Measurements from ENCODE around the gene ZNF136.

The ZNF136 gene

DNA sequence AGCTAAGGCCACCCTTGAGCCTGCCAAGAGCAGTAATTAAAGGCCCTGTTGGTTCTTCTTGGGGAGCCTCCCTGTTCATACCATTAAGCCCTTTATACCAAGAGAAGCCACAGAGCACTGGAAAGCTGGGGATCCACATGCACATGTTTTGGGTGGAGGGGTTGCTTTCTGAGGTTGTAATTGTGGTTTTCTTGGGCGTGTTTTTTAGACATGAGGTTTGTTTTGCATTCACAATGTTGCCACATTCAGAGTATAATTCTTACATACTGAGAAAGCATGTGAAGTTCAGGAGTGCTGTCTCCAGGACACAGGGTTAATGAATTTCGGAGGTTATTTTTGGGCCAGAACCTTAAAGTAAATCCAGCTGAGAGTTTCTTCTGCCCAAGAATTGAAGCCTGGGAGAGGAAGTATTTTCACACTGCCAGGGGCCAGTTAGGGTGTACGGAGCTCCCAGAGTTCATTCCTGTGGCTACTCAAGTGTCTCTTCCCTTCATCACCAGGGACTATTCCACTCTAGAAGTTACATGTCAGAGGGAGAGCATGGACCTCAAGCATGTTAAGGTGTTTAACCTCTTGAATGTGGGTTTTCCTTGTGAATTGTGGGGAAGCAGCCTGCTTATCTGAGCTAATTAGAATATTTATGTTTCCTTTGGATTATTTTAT is 37.0 kb downstream of the ZNF136 start:
- Histone ChIP-seq H2BK120ac (ENCODE audit: low read depth, low read length) (no peak overlapping the region), H3K79me2 (ENCODE audit: control insufficient read depth, insufficient read depth, low read length) (no peaks in the 10 kb centered on the region), H3K18ac (ENCODE audit: low read length) (no peak overlapping the region), H4K5ac (ENCODE audit: low read length) (no peak overlapping the region), H3K23ac (ENCODE audit: low read length) (no peak overlapping the region), H3K36me3 (ENCODE audit: control insufficient read depth, insufficient read depth, low read length) (no peaks in the 10 kb centered on the region), H3K4me3 (ENCODE audit: low read length) (no peak overlapping the region), H3K56ac (ENCODE audit: low read length) (no peak overlapping the region), H3K4ac (ENCODE audit: low read depth, low read length) (no peak overlapping the region), H3K4me1 (ENCODE audit: control insufficient read depth, low read depth, low read length) (no peaks in the 10 kb centered on the region), H3K79me1 (ENCODE audit: low read length) (no peaks in the 10 kb centered on the region), H3K9ac (ENCODE audit: low read length) (no peak overlapping the region), H2AK5ac (ENCODE audit: low read length) (no peak overlapping the region), H3K4me2 (ENCODE audit: low read length) (no peak overlapping the region), H3K27me3 (ENCODE audit: insufficient read depth, low read length, poor library complexity) (no peaks in the 10 kb centered on the region), H4K8ac (ENCODE audit: low read depth, low read length) (no peak overlapping the region), H3K27ac (ENCODE audit: low read depth, low read length) (no peak overlapping the region), H2BK15ac (replicated peaks; ENCODE audit: low read depth) (no peak overlapping the region), H2BK5ac (ENCODE audit: low read length) (no peak overlapping the region)
- DNase-seq: no peak
- no CpG with 5 or more reads among the region's 3 CpGs for WGBS (ENCODE audit: extremely low coverage, insufficient coverage, low lambda C conversion rate)

DNA sequence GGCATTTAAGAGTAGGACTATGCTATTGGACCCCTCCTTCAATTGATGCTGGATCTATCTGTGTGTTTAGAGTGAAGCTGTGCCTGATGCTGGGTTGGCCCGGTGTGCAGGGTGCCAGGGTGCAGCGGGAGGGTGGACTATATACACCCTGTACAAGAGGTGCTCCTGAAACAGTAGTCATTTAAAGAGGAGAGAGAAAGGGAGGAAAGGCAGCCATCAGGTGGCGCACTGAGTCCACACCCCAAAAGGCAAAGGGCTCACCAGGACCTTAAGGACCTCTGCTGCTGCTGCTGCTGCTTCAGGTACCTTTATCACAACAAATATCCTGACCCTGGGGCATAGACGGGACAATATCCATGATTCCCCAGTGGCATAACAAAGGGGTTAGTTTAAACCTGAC is 39.4 kb downstream of the ZNF136 start:
- Histone ChIP-seq H3K9ac (ENCODE audit: low read length) (no peak overlapping the region), H4K5ac (ENCODE audit: low read length) (no peak overlapping the region), H3K36me3 (ENCODE audit: control insufficient read depth, insufficient read depth, low read length) (no peaks in the 10 kb centered on the region), H3K23ac (ENCODE audit: low read length) (no peak overlapping the region), H3K4me3 (ENCODE audit: low read length) (no peak overlapping the region), H2AK5ac (ENCODE audit: low read length) (no peak overlapping the region), H3K27me3 (ENCODE audit: insufficient read depth, low read length, poor library complexity) (no peaks in the 10 kb centered on the region), H3K18ac (ENCODE audit: low read length) (no peak overlapping the region), H3K79me2 (ENCODE audit: control insufficient read depth, insufficient read depth, low read length) (no peaks in the 10 kb centered on the region), H3K4me1 (ENCODE audit: control insufficient read depth, low read depth, low read length) (no peaks in the 10 kb centered on the region), H2BK5ac (ENCODE audit: low read length) (no peak overlapping the region), H3K79me1 (ENCODE audit: low read length) (no peaks in the 10 kb centered on the region), H3K56ac (ENCODE audit: low read length) (no peak overlapping the region), H3K4ac (ENCODE audit: low read depth, low read length) (no peak overlapping the region), H3K27ac (ENCODE audit: low read depth, low read length) (no peak overlapping the region), H2BK120ac (ENCODE audit: low read depth, low read length) (no peak overlapping the region), H3K4me2 (ENCODE audit: low read length) (no peak overlapping the region), H2BK15ac (replicated peaks; ENCODE audit: low read depth) (no peak overlapping the region), H4K8ac (ENCODE audit: low read depth, low read length) (no peak overlapping the region)
- WGBS (ENCODE audit: extremely low coverage, insufficient coverage, low lambda C conversion rate): no CpG with 5 or more reads among the region's 4 CpGs
- DNase-seq: peak; percentile 66

- Histone ChIP-seq H4K8ac (ENCODE audit: low read depth, low read length) (no peak overlapping the region), H3K23ac (ENCODE audit: low read length) (no peak overlapping the region), H2BK15ac (replicated peaks; ENCODE audit: low read depth) (no peak overlapping the region), H3K4me2 (ENCODE audit: low read length) (no peak overlapping the region), H3K79me2 (ENCODE audit: control insufficient read depth, insufficient read depth, low read length) (no peaks in the 10 kb centered on the region), H3K4me1 (ENCODE audit: control insufficient read depth, low read depth, low read length) (no peaks in the 10 kb centered on the region), H3K56ac (ENCODE audit: low read length) (no peak overlapping the region), H2BK5ac (ENCODE audit: low read length) (no peak overlapping the region), H3K36me3 (ENCODE audit: control insufficient read depth, insufficient read depth, low read length) (no peaks in the 10 kb centered on the region), H3K4ac (ENCODE audit: low read depth, low read length) (no peak overlapping the region), H2AK5ac (ENCODE audit: low read length) (no peak overlapping the region), H2BK120ac (ENCODE audit: low read depth, low read length) (no peak overlapping the region), H3K18ac (ENCODE audit: low read length) (no peak overlapping the region), H4K5ac (ENCODE audit: low read length) (no peak overlapping the region), H3K79me1 (ENCODE audit: low read length) (no peaks in the 10 kb centered on the region), H3K9ac (ENCODE audit: low read length) (no peak overlapping the region), H3K4me3 (ENCODE audit: low read length) (no peak overlapping the region), H3K27ac (ENCODE audit: low read depth, low read length) (no peak overlapping the region), H3K27me3 (ENCODE audit: insufficient read depth, low read length, poor library complexity) (no peaks in the 10 kb centered on the region)
- no peak for DNase-seq
- WGBS (ENCODE audit: extremely low coverage, insufficient coverage, low lambda C conversion rate): no CpG with 5 or more reads among the region's 4 CpGs
Observed at GRCh38 chr19:12205296-12205695, 42.4 kb downstream of the ZNF136 start.

DNA sequence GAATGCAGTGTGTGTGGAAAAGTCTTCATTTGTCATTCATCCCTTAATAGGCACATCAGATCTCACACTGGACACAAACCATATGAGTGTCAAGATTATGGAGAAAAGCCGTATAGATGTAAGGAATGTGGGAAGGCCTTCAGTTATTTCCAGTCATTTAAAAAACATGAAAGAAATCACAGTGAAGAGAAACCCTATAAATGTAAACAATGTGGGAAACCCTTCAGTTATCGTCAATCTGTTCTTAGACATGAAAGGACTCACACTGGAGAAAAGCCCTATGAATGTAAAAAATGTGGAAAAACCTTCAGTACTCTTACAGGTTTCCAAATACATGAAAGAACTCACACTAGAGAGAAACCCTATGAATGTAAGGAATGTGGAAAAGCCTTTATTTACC is 45.3 kb downstream of the ZNF136 start:
- Histone ChIP-seq H3K4me3 (ENCODE audit: low read length) (peak overlapping the region; percentile 13), H4K5ac (ENCODE audit: low read length) (no peak overlapping the region), H3K56ac (ENCODE audit: low read length) (no peak overlapping the region), H3K36me3 (ENCODE audit: control insufficient read depth, insufficient read depth, low read length) (no peaks in the 10 kb centered on the region), H3K27ac (ENCODE audit: low read depth, low read length) (no peak overlapping the region), H3K18ac (ENCODE audit: low read length) (no peak overlapping the region), H3K4ac (ENCODE audit: low read depth, low read length) (no peak overlapping the region), H3K9ac (ENCODE audit: low read length) (no peak overlapping the region), H2AK5ac (ENCODE audit: low read length) (no peak overlapping the region), H3K79me2 (ENCODE audit: control insufficient read depth, insufficient read depth, low read length) (no peaks in the 10 kb centered on the region), H3K79me1 (ENCODE audit: low read length) (no peaks in the 10 kb centered on the region), H3K4me2 (ENCODE audit: low read length) (no peak overlapping the region), H4K8ac (ENCODE audit: low read depth, low read length) (no peak overlapping the region), H3K4me1 (ENCODE audit: control insufficient read depth, low read depth, low read length) (no peaks in the 10 kb centered on the region), H2BK120ac (ENCODE audit: low read depth, low read length) (no peak overlapping the region), H3K27me3 (ENCODE audit: insufficient read depth, low read length, poor library complexity) (no peaks in the 10 kb centered on the region), H2BK5ac (ENCODE audit: low read length) (no peak overlapping the region), H3K23ac (ENCODE audit: low read length) (no peak overlapping the region), H2BK15ac (replicated peaks; ENCODE audit: low read depth) (no peak overlapping the region)
- no CpG with 5 or more reads among the region's 2 CpGs for WGBS (ENCODE audit: extremely low coverage, insufficient coverage, low lambda C conversion rate)
- no peak for DNase-seq

DNA sequence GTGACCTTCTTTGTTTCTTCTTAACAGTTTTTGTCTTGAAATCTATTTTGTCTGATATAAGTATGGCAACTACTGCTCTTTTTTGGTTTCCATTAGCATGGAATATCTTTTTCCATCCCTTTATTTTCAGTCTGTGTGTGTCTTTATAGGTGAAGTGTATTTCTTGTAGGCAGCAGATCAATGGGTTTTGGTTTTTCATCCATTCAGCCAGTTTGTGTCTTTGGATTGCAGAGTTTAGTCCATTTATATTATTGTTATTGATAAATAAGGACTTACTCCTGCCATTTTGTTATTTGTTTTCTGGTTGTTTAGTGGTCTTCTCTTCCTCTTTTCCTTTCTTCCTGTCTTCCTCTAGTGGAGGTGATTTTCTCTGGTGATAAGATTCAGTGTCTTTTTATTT is 54.4 kb downstream of the ZNF136 start:
- H2BK5ac ChIP-seq (ENCODE audit: low read length): no peak overlapping the region
- H4K8ac ChIP-seq (ENCODE audit: low read depth, low read length): no peak overlapping the region
- H3K9ac ChIP-seq (ENCODE audit: low read length): no peak overlapping the region
- H3K36me3 ChIP-seq (ENCODE audit: control insufficient read depth, insufficient read depth, low read length): no peaks in the 10 kb centered on the region
- H3K27ac ChIP-seq (ENCODE audit: low read depth, low read length): no peak overlapping the region
- H3K4me2 ChIP-seq (ENCODE audit: low read length): no peak overlapping the region
- no peaks in the 10 kb centered on the region for H3K79me2 ChIP-seq (ENCODE audit: control insufficient read depth, insufficient read depth, low read length)
- H3K4ac ChIP-seq (ENCODE audit: low read depth, low read length): no peak overlapping the region
- no peak overlapping the region for H4K5ac ChIP-seq (ENCODE audit: low read length)
- no peaks in the 10 kb centered on the region for H3K27me3 ChIP-seq (ENCODE audit: insufficient read depth, low read length, poor library complexity)
- H3K4me3 ChIP-seq (ENCODE audit: low read length): no peak overlapping the region
- no peak overlapping the region for H3K18ac ChIP-seq (ENCODE audit: low read length)
- H2BK15ac ChIP-seq (replicated peaks; ENCODE audit: low read depth): no peak overlapping the region
- no peak for DNase-seq
- H3K4me1 ChIP-seq (ENCODE audit: control insufficient read depth, low read depth, low read length): no peaks in the 10 kb centered on the region
- no peak overlapping the region for H2AK5ac ChIP-seq (ENCODE audit: low read length)
- no peak overlapping the region for H3K23ac ChIP-seq (ENCODE audit: low read length)
- H2BK120ac ChIP-seq (ENCODE audit: low read depth, low read length): no peak overlapping the region
- H3K79me1 ChIP-seq (ENCODE audit: low read length): no peaks in the 10 kb centered on the region
- no peak overlapping the region for H3K56ac ChIP-seq (ENCODE audit: low read length)

DNA sequence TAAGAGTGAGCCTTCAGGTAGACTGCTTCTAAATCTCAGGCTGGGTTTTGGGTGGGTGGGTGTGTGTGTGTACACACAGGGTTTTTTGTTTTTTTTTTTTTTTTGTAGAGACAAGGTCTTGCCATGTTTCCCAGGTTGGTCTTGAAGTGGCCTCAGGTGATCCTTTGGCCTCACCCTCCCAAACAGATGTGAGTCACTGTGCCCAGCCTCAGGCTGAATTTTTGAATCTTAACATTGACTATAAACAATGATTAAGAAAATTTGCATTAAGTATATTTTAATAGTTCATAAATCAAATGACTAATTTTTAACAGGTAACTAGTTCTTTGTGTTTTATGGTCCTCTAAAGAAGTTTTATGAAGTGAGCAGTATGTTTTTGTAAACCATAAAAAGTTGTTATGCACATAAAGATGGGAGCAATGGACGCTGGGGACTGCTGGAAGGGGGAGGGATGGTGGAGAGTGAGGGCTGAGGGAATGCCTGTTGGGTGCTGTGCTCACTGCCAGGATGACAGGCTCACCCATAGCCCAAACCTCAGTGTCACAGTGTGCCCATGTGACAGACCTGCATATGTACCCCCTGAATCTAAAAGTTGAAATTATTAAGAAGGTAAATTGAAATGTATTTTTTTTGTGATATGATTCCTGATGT is 60.2 kb downstream of the ZNF136 start:
- no peaks in the 10 kb centered on the region for H3K36me3 ChIP-seq (ENCODE audit: control insufficient read depth, insufficient read depth, low read length)
- H3K4me3 ChIP-seq (ENCODE audit: low read length): no peak overlapping the region
- H3K79me1 ChIP-seq (ENCODE audit: low read length): no peaks in the 10 kb centered on the region
- H2BK15ac ChIP-seq (replicated peaks; ENCODE audit: low read depth): no peak overlapping the region
- no CpG with 5 or more reads among the region's 1 CpG for WGBS (ENCODE audit: extremely low coverage, insufficient coverage, low lambda C conversion rate)
- H3K79me2 ChIP-seq (ENCODE audit: control insufficient read depth, insufficient read depth, low read length): no peaks in the 10 kb centered on the region
- H3K18ac ChIP-seq (ENCODE audit: low read length): no peak overlapping the region
- H2BK5ac ChIP-seq (ENCODE audit: low read length): no peak overlapping the region
- no peak overlapping the region for H3K9ac ChIP-seq (ENCODE audit: low read length)
- no peak overlapping the region for H3K23ac ChIP-seq (ENCODE audit: low read length)
- H3K4ac ChIP-seq (ENCODE audit: low read depth, low read length): no peak overlapping the region
- no peaks in the 10 kb centered on the region for H3K27me3 ChIP-seq (ENCODE audit: insufficient read depth, low read length, poor library complexity)
- H2BK120ac ChIP-seq (ENCODE audit: low read depth, low read length): no peak overlapping the region
- no peak for DNase-seq
- H3K4me2 ChIP-seq (ENCODE audit: low read length): no peak overlapping the region
- H2AK5ac ChIP-seq (ENCODE audit: low read length): no peak overlapping the region
- H4K8ac ChIP-seq (ENCODE audit: low read depth, low read length): no peak overlapping the region
- no peaks in the 10 kb centered on the region for H3K4me1 ChIP-seq (ENCODE audit: control insufficient read depth, low read depth, low read length)
- no peak overlapping the region for H3K56ac ChIP-seq (ENCODE audit: low read length)
- H4K5ac ChIP-seq (ENCODE audit: low read length): no peak overlapping the region
- no peak overlapping the region for H3K27ac ChIP-seq (ENCODE audit: low read depth, low read length)
